ENCODE measurements around the gene CDC6.

Gene CDC6

GRCh38 chr17:40259505-40259904 is 28.2 kb upstream of the CDC6 start:
- H3K4me2 ChIP-seq (ENCODE audit: low read length) = no peak overlapping the region
- no peaks in the 10 kb centered on the region for H3K27me3 ChIP-seq (ENCODE audit: control insufficient read depth, insufficient read depth, low read length)
- H3K79me2 ChIP-seq = peaks cover 9% of the 10 kb centered on the region
- H3K4me1 ChIP-seq = peaks cover 7% of the 10 kb centered on the region
- no peaks in the 10 kb centered on the region for H3K36me3 ChIP-seq (ENCODE audit: control insufficient read depth, insufficient read depth, low read length)
- no peak overlapping the region for H3K4me3 ChIP-seq (ENCODE audit: low read depth, low read length)
- H3K9ac ChIP-seq = no peak overlapping the region
- H3K9me3 ChIP-seq (ENCODE audit: control insufficient read depth, low read length) = no peaks in the 10 kb centered on the region
- no peak for TF ChIP-seq CTCF (IDR thresholded peaks at IDR 0.05)
- H3K27ac ChIP-seq = no peak overlapping the region
- no peak overlapping the region for H2AFZ ChIP-seq

GRCh38 chr17:40260528-40260927 is 27.2 kb upstream of the CDC6 start:
- no peak overlapping the region for H3K9ac ChIP-seq
- H3K79me2 ChIP-seq = peaks cover 6% of the 10 kb centered on the region
- no peaks in the 10 kb centered on the region for H3K9me3 ChIP-seq (ENCODE audit: control insufficient read depth, low read length)
- no peak for TF ChIP-seq CTCF (IDR thresholded peaks at IDR 0.05)
- H3K27me3 ChIP-seq (ENCODE audit: control insufficient read depth, insufficient read depth, low read length) = no peaks in the 10 kb centered on the region
- H3K27ac ChIP-seq = peak overlapping the region; percentile 39
- H2AFZ ChIP-seq = no peak overlapping the region
- H3K4me3 ChIP-seq (ENCODE audit: low read depth, low read length) = no peak overlapping the region
- H3K36me3 ChIP-seq (ENCODE audit: control insufficient read depth, insufficient read depth, low read length) = no peaks in the 10 kb centered on the region
- peak overlapping the region; percentile 2 for H3K4me2 ChIP-seq (ENCODE audit: low read length)
- peaks cover 7% of the 10 kb centered on the region for H3K4me1 ChIP-seq

GRCh38 chr17:40264458-40265185 is 23.1 kb upstream of the CDC6 start:
- Histone ChIP-seq H3K4me3 (ENCODE audit: low read depth, low read length) (no peak overlapping the region), H3K27ac (no peak overlapping the region), H3K4me1 (peaks cover 7% of the 10 kb centered on the region), H3K79me2 (peaks cover 6% of the 10 kb centered on the region), H3K36me3 (ENCODE audit: control insufficient read depth, insufficient read depth, low read length) (no peaks in the 10 kb centered on the region), H3K27me3 (ENCODE audit: control insufficient read depth, insufficient read depth, low read length) (no peaks in the 10 kb centered on the region), H2AFZ (no peak overlapping the region), H3K4me2 (ENCODE audit: low read length) (no peak overlapping the region), H3K9ac (no peak overlapping the region), H3K9me3 (ENCODE audit: control insufficient read depth, low read length) (no peaks in the 10 kb centered on the region)
- TF ChIP-seq CTCF (IDR thresholded peaks at IDR 0.05) = no peak

GRCh38 chr17:40265337-40265736 is 22.3 kb upstream of the CDC6 start:
- Histone ChIP-seq H3K36me3 (ENCODE audit: control insufficient read depth, insufficient read depth, low read length) (no peaks in the 10 kb centered on the region), H3K27me3 (ENCODE audit: control insufficient read depth, insufficient read depth, low read length) (no peaks in the 10 kb centered on the region), H3K4me1 (peaks cover 7% of the 10 kb centered on the region), H3K79me2 (peaks cover 6% of the 10 kb centered on the region), H3K4me2 (ENCODE audit: low read length) (no peak overlapping the region), H3K4me3 (ENCODE audit: low read depth, low read length) (no peak overlapping the region), H3K27ac (no peak overlapping the region), H3K9ac (no peak overlapping the region), H2AFZ (no peak overlapping the region), H3K9me3 (ENCODE audit: control insufficient read depth, low read length) (no peaks in the 10 kb centered on the region)
- no peak for TF ChIP-seq CTCF (IDR thresholded peaks at IDR 0.05)

GRCh38 chr17:40266882-40267281 is 20.8 kb upstream of the CDC6 start:
- no peaks in the 10 kb centered on the region for H3K9me3 ChIP-seq (ENCODE audit: control insufficient read depth, low read length)
- no peak for TF ChIP-seq CTCF (IDR thresholded peaks at IDR 0.05)
- H3K27me3 ChIP-seq (ENCODE audit: control insufficient read depth, insufficient read depth, low read length) = no peaks in the 10 kb centered on the region
- no peak overlapping the region for H3K4me2 ChIP-seq (ENCODE audit: low read length)
- peaks cover 6% of the 10 kb centered on the region for H3K79me2 ChIP-seq
- H3K4me3 ChIP-seq (ENCODE audit: low read depth, low read length) = no peak overlapping the region
- H3K9ac ChIP-seq = no peak overlapping the region
- no peak overlapping the region for H2AFZ ChIP-seq
- no peaks in the 10 kb centered on the region for H3K36me3 ChIP-seq (ENCODE audit: control insufficient read depth, insufficient read depth, low read length)
- no peaks in the 10 kb centered on the region for H3K4me1 ChIP-seq
- H3K27ac ChIP-seq = no peak overlapping the region

Measured in parathyroid adenoma (tissue), 2 donors.